Psoas muscle (tissue), 8 donors: ENCODE measurements around the gene BAZ2A. TPM values are rescaled to one million over a fixed set of nuclear protein-coding genes. Genes with fewer than 3 reads are reported as not detected.

Experiments used
- ATAC-seq, 4 donors: fragments of 200-7000 bp; cut with Tn5 transposase; one replicate each; pipeline ENCODE4 v1.9.1; 2020; ENCODE audit warnings: moderate library complexity in 3 of 4, mild to moderate bottlenecking in 2 of 4
- DNase-seq, 2 donors: peaks; one replicate each; pipeline ENCODE4 v3.0.0-alpha.2; 2020
- H3K27ac ChIP-seq: fragments of 200-600 bp; one replicate; pipeline ENCODE4 v1.8.0; 2022
- H3K27me3 ChIP-seq, 3 donors: fragments of 200-600 bp in 1 of 3; one replicate each; pipeline versions ENCODE4 v1.6.1 to v1.8.0; 2013 to 2022; ENCODE audit warnings: low read length in 2 of 3, mild to moderate bottlenecking in 2 of 3, moderate library complexity in 1 of 3; ENCODE audit not compliant: insufficient read depth in 3 of 3
- H3K36me3 ChIP-seq, 2 donors: fragments of 200-600 bp in 1 of 2; one replicate each; pipeline versions ENCODE4 v1.6.1 to v1.8.0; 2013 to 2022; ENCODE audit warnings: low read depth in 1 of 2, mild to moderate bottlenecking in 1 of 2, moderate library complexity in 1 of 2; ENCODE audit not compliant: insufficient read depth in 1 of 2
- H3K4me1 ChIP-seq: fragments of 200-600 bp; one replicate; pipeline ENCODE4 v1.8.0; 2022
- H3K4me3 ChIP-seq: fragments of 200-600 bp; one replicate; pipeline ENCODE4 v1.8.0; 2022; ENCODE audit warnings: mild to moderate bottlenecking
- H3K9me3 ChIP-seq: fragments of 200-600 bp; one replicate; pipeline ENCODE4 v1.8.0; 2022
- CTCF ChIP-seq: fragments of 200-600 bp; IDR thresholded peaks from one replicate; pipeline ENCODE4 v1.8.0; 2022; ENCODE audit warnings: antibody characterized with exemption
- WGBS, 3 donors: extraction: QIAGEN DNeasy Blood & Tissue Kit; methylation state at CpG; one replicate each; pipeline versions ENCODE4 v1.1.6 to v1.1.7; 2013; 5-methylcytosine and 5-hydroxymethylcytosine counted together
- intact Hi-C, 2 donors: fragments of 100-400 bp; cut with DNase I; formaldehyde crosslinking; loops; one replicate each; pipeline versions ENCODE4 v1.11.0 to v1.14.2; 2022
- polyA plus RNA-seq, 3 donors: library from polyadenylated mRNA; stranded (reverse); fragments of 200-250 nt; gene quantifications; one replicate each; pipeline ENCODE4 v1.2.3, GENCODE V29; 2013
- total RNA-seq, 4 donors: library from RNA; stranded (reverse); fragmentation: NEBNext Ultra II Directional in 2 of 4; extraction: Animal tissue kit (Norgen Biotek cat#: 25700) in 2 of 4; gene quantifications; one replicate each; pipeline versions ENCODE4 v1.2.1 to v1.2.4, GENCODE V29; 2021 to 2023
- donor health status: healthy with polysubstance abuse.
- donor health status: DM: no; HTN: no; CAD: no; lungs with moderate emphysema.
- donor health status: Bipolar disorder and iron deficiency.
- donor health status: healthy.
- donor health status: DM: yes; HTN: yes; CAD: no.
- donor health status: DM: no; HTN: no; CAD: no.
- donor health status: DM: no; HTN: no; CAD: no.
- donor health status: DM: yes; HTN: yes; CAD: no.

BAZ2A gene
- total and polyA plus RNA-seq, 7 donors: 10.0 to 53.8 (median 41.0) TPM

DNA sequence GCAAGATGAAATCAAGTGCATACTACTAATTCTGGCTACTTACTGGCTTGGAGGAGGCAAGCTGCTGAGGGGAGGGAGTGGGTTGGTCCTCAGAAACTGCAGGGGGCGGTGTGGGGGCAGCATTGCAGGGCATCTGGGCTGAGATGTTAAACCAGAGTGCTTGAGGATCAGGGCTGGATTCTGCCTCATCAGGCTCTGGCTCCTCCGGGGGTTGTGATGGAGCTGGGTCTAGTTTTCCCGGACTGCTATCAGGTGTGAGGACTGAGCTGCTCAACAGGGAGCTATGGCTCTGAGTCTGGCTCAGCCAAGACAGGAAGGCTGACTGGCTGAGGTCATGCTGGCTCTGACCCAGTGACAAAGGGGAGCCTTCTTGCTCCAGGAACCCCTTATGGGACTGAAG lies 28.6 kb downstream of the BAZ2A start:
- Histone ChIP-seq H3K27me3 (no peaks in the 10 kb centered on the region), H3K36me3 (peaks cover 40 to 98% of the 10 kb centered on the region in 2 donors), H3K9me3 (no peaks in the 10 kb centered on the region), H3K4me1 (no peaks in the 10 kb centered on the region), H3K27ac (no peak overlapping the region), H3K4me3 (no peak overlapping the region)
- no peak for ATAC-seq
- DNase-seq: no peak
- WGBS, 3 donors: 71 to 82% (median 73%) methylated on average over 3 of the region's 3 CpGs
- intact Hi-C loops: no loop called here
- no peak for TF ChIP-seq CTCF

- intact Hi-C loops: no loop called here
- no peak overlapping the region for H3K4me3 ChIP-seq
- no peaks in the 10 kb centered on the region for H3K9me3 ChIP-seq
- ATAC-seq (no peak), DNase-seq (no peak)
- peaks cover 36 to 98% of the 10 kb centered on the region in 2 donors for H3K36me3 ChIP-seq
- no peaks in the 10 kb centered on the region for H3K27me3 ChIP-seq
- H3K4me1 ChIP-seq: no peaks in the 10 kb centered on the region
- TF ChIP-seq CTCF: no peak
- WGBS, 3 donors: 82 to 85% (median 83%) methylated on average over 6 of the region's 6 CpGs
- no peak overlapping the region for H3K27ac ChIP-seq
Measured at GRCh38 chr12:56600753-56601152, 29.4 kb downstream of the BAZ2A start.

DNA sequence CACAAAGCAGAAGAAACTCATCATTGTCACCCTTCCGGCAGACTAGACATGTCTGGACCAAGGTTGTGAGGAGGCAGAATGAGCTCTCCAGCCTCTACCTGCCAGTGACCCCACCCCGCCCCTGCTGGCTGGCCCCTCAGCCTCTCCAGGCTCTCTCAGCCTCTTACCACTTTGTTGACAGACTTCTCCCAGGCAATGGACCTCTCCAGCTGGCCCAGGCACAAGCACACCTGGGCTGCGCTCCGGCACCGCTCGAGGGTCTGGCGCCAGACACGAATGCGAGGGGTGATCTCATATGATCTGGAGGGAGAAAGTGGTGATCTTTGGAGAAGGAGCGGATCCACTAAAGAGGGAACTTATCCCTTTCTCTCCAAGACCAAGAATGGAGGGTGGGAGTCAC lies 30.3 kb downstream of the BAZ2A start:
- Histone ChIP-seq H3K4me3 (no peak overlapping the region), H3K36me3 (peaks cover 32 to 95% of the 10 kb centered on the region in 2 donors), H3K9me3 (no peaks in the 10 kb centered on the region), H3K4me1 (no peaks in the 10 kb centered on the region), H3K27ac (no peak overlapping the region), H3K27me3 (no peaks in the 10 kb centered on the region)
- DNase-seq (no peak), ATAC-seq (no peak)
- no peak for TF ChIP-seq CTCF
- WGBS, 3 donors: 89 to 93% (median 90%) methylated on average over 10 of the region's 10 CpGs
- intact Hi-C loops: loop anchor here in 1 of 2 donors (5.0 kb wide), 1 partner anchor 347 kb away; no protein-coding TSS in a partner anchor

DNA sequence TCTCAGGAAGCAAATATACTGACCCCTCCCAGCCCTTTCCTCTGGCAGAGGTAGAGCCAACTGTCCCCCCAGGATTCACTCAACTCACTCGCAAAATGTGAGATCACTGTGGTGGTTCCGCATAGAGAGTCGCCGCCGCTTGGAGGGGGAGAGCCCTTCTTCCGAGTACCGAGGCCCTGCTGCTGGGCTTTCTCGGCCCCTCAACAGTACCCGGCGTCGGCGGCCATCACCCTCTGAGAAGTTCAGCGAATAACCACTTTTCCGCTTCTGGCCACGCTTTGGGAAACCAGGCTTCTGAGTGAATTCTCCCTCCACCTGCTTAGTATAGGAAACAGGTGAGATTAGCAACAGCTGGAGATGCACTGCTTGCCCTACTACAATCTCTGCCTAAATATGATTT lies 31.1 kb downstream of the BAZ2A start:
- intact Hi-C loops: loop anchor here in 1 of 2 donors (5.0 kb wide), 1 partner anchor 347 kb away; no protein-coding TSS in a partner anchor
- Histone ChIP-seq H3K4me3 (no peak overlapping the region), H3K4me1 (no peaks in the 10 kb centered on the region), H3K36me3 (peaks cover 26 to 87% of the 10 kb centered on the region in 2 donors), H3K9me3 (no peaks in the 10 kb centered on the region), H3K27ac (no peak overlapping the region), H3K27me3 (no peaks in the 10 kb centered on the region)
- DNase-seq (no peak), ATAC-seq (no peak)
- no peak for TF ChIP-seq CTCF
- 92 to 93% (median 92%) methylated on average over 15 of the region's 15 CpGs for WGBS, 3 donors

DNA sequence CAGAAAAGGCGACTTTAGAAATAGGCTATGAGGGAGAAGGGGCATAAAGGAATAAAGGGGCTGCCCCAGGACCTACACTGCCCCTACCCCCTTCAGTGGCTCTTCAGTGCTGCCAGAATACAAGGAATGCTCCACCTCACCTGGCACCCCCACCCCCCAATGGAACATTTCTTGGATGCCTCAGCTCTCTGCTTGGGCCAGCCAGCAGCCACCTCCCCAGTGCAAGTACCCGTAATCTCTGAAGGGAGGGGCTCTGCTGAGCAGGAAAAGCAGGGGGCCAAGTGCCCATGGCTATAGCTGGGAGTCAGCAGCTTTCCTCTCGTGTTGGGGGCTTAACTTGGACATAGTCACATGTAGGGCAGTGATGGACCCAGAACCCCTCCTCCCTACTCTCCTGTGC lies 33.3 kb downstream of the BAZ2A start:
- H3K27ac ChIP-seq: no peak overlapping the region
- no peaks in the 10 kb centered on the region for H3K9me3 ChIP-seq
- no peak overlapping the region for H3K4me3 ChIP-seq
- H3K4me1 ChIP-seq: no peaks in the 10 kb centered on the region
- TF ChIP-seq CTCF: no peak
- 54 to 58% (median 58%) methylated on average over 3 of the region's 3 CpGs for WGBS, 3 donors
- no peaks in the 10 kb centered on the region for H3K27me3 ChIP-seq
- ATAC-seq (no peak), DNase-seq (no peak)
- H3K36me3 ChIP-seq: peaks cover 23 to 65% of the 10 kb centered on the region in 2 donors
- intact Hi-C loops: loop anchor here in 1 of 2 donors (5.0 kb wide), 1 partner anchor 345 kb away; no protein-coding TSS in a partner anchor
